Tibial nerve (tissue), 3 donors: ENCODE results near the gene COQ5.

Experiments used
- EP300 ChIP-seq, 2 donors: sonication (generic); formaldehyde crosslinking; IDR thresholded peaks; one replicate each; pipeline ENCODE4 v1.6.1; 2017; ENCODE audit warnings: antibody characterized with exemption in 2 of 2, mild to moderate bottlenecking in 1 of 2
- POLR2A ChIP-seq, 2 donors: fragments of 450-650 bp; IDR thresholded peaks; one replicate each; pipeline ENCODE4 v1.6.1; 2017; ENCODE audit warnings: antibody characterized with exemption in 2 of 2, mild to moderate bottlenecking in 2 of 2, moderate library complexity in 2 of 2

DNA sequence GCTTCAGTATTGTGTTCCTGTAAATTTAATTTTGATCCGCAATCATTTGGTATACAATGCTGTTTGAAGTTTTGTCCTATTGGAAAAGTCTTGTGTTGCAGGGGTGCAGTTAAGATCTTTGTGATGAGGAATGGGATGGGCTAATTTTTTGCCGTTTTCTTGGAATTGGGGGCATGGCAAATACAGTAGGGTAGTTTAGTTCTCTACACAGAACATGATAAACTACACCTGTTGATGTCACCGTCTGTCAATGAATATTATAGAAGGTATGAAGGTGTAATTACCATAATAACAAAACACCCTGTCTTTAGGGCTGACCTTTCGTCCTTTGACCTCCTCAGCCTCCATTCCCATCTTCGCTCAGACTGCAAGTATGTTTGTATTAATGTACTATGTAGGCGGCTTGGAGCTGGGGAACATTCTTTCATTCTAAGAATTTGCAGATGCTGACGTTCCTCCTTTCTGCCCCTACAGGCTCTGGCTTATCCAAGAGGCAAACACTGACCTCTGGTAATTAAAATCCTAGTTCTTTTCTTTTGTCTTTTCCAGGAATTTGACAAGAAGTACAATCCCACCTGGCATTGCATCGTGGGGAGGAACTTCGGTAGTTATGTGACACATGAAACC lies 31.3 kb downstream of the COQ5 start:
- TF ChIP-seq EP300 (IDR thresholded peaks at IDR 0.05): no peak
- TF ChIP-seq POLR2A (IDR thresholded peaks at IDR 0.05): no peak
